Fibroblast of lung (primary cell): ENCODE results near the gene C22orf15. TPM values are rescaled to one million over a fixed set of nuclear protein-coding genes. Genes with fewer than 3 reads are reported as not detected.

Experiments used
- DNase-seq, 2 donors: peaks; one replicate each; pipeline versions ENCODE4 v3.0.0 to v3.0.0-alpha.2; 2010; ENCODE audit warnings: low read depth in 2 of 2
- H2AFZ ChIP-seq: 2 replicates; pipeline ENCODE4 v1.5.1; 2012; ENCODE audit warnings: low read length, control low read depth, inconsistent platforms
- H3K27ac ChIP-seq: 2 replicates; pipeline ENCODE4 v1.5.1; 2011; ENCODE audit warnings: low read length, control low read depth; ENCODE audit not compliant: insufficient read depth
- H3K27me3 ChIP-seq: 2 replicates; pipeline ENCODE4 v1.5.1; 2011; ENCODE audit warnings: mild to moderate bottlenecking, low read length; ENCODE audit not compliant: control insufficient read depth, insufficient read depth
- H3K36me3 ChIP-seq: 2 replicates; pipeline ENCODE4 v1.5.1; 2011; ENCODE audit warnings: low read length; ENCODE audit not compliant: control insufficient read depth, insufficient read depth
- H3K4me1 ChIP-seq: 2 replicates; pipeline ENCODE4 v1.5.1; 2011; ENCODE audit warnings: low read length; ENCODE audit not compliant: control insufficient read depth, insufficient read depth; ENCODE audit errors: extremely low read depth
- H3K4me2 ChIP-seq: 2 replicates; pipeline ENCODE4 v1.5.1; 2011; ENCODE audit warnings: low read length, control low read depth; ENCODE audit not compliant: insufficient read depth; ENCODE audit errors: extremely low read depth
- H3K4me3 ChIP-seq, 4 experiments: fragments of 200-600 bp in 1 of 4; sonication (generic) in 1 of 4; replicated peaks in 1 of 4; 2 replicates each; pipeline ENCODE4 v1.5.1; 2011 to 2016; ENCODE audit warnings: low read length in 4 of 4, low read depth in 3 of 4, mild to moderate bottlenecking in 3 of 4, control low read depth in 2 of 4, inconsistent platforms in 1 of 4, mixed read lengths in 1 of 4; ENCODE audit not compliant: insufficient read depth in 1 of 4; ENCODE audit errors: control extremely low read depth in 1 of 4
- H3K79me2 ChIP-seq: 2 replicates; pipeline ENCODE4 v1.5.1; 2012; ENCODE audit warnings: mild to moderate bottlenecking, low read length, inconsistent platforms; ENCODE audit not compliant: control insufficient read depth, insufficient read depth
- H3K9ac ChIP-seq: 2 replicates; pipeline ENCODE4 v1.5.1; 2011; ENCODE audit warnings: mild to moderate bottlenecking, low read length, control low read depth; ENCODE audit not compliant: insufficient read depth
- H3K9me3 ChIP-seq: 2 replicates; pipeline ENCODE4 v1.5.1; 2012; ENCODE audit warnings: low read depth, low read length; ENCODE audit not compliant: control insufficient read depth, insufficient read depth
- H4K20me1 ChIP-seq: 2 replicates; pipeline ENCODE4 v1.5.1; 2011; ENCODE audit warnings: low read length; ENCODE audit not compliant: control insufficient read depth, insufficient read depth; ENCODE audit errors: extremely low read depth
- EZH2 ChIP-seq: IDR thresholded peaks from 2 replicates; pipeline ENCODE4 v1.5.1; 2012; ENCODE audit warnings: low read length, control low read depth, mild to moderate bottlenecking; ENCODE audit errors: missing control alignments
- polyA plus RNA-seq, 2 donors: library from polyadenylated mRNA; depleted of rRNA in 1 of 2; stranded (reverse) in 1 of 2; unstranded in 1 of 2; fragments of >200 nt; gene quantifications; 2 replicates each; pipeline ENCODE4 v1.2.1, GENCODE V29; 2011 to 2012; ENCODE audit warnings: missing spikeins in 1 of 2
- total RNA-seq: library from RNA; depleted of rRNA; stranded (reverse); fragments of >200 nt; gene quantifications from 2 replicates; pipeline ENCODE4 v1.2.1, GENCODE V29; 2014
- TF ChIP-seq, protein P1 (sequence below), 2 donors: IDR thresholded peaks in 1 of 2; conservative IDR thresholded peaks in 1 of 2; 1 replicate in 1 of 2; 2 replicates in 1 of 2; pipeline ENCODE4 v1.5.1; 2011 to 2012; ENCODE audit warnings: low read length in 2 of 2, control low read depth in 1 of 2, inconsistent platforms in 1 of 2, low read depth in 1 of 2, mild to moderate bottlenecking in 1 of 2

The C22orf15 gene
- total and polyA plus RNA-seq, 2 donors (not counting 1 experiment from before 2014, with no cell fraction given), result 1.4 to 2.5 TPM

DNA sequence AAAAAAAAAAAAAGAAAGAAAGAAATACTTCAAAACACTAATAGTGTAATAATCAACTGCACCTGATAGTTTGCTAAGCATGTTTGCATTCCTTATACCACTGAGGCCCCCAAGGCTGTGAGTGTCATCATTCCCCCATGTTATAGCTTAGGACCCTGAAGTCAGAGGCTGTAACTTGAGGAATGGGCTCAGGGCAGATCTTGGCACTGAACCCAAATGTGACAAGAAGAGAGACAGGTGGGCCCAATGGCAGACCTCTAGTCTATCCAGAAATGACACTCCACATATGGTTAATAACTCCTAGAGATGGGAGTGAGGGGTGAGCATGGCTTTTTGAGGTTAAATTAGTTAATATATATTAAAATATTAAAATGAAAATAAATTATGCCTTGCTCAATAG is 25.1 kb upstream of the C22orf15 start:
- DNase-seq, result no peak
- Histone ChIP-seq H2AFZ (no peak overlapping the region), H3K9me3 (no peaks in the 10 kb centered on the region), H3K4me1 (no peaks in the 10 kb centered on the region), H3K79me2 (no peaks in the 10 kb centered on the region), H3K27ac (no peak overlapping the region), H4K20me1 (no peaks in the 10 kb centered on the region), H3K4me2 (no peak overlapping the region), H3K4me3 (no peak overlapping the region), H3K9ac (no peak overlapping the region), H3K27me3 (no peaks in the 10 kb centered on the region), H3K36me3 (peaks cover 1% of the 10 kb centered on the region)
- TF ChIP-seq, protein P1, sequence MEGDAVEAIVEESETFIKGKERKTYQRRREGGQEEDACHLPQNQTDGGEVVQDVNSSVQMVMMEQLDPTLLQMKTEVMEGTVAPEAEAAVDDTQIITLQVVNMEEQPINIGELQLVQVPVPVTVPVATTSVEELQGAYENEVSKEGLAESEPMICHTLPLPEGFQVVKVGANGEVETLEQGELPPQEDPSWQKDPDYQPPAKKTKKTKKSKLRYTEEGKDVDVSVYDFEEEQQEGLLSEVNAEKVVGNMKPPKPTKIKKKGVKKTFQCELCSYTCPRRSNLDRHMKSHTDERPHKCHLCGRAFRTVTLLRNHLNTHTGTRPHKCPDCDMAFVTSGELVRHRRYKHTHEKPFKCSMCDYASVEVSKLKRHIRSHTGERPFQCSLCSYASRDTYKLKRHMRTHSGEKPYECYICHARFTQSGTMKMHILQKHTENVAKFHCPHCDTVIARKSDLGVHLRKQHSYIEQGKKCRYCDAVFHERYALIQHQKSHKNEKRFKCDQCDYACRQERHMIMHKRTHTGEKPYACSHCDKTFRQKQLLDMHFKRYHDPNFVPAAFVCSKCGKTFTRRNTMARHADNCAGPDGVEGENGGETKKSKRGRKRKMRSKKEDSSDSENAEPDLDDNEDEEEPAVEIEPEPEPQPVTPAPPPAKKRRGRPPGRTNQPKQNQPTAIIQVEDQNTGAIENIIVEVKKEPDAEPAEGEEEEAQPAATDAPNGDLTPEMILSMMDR (conservative IDR thresholded peaks at IDR 0.05 in 1 of 2, IDR thresholded peaks at IDR 0.05 in 1 of 2; ENCODE audit: low read depth in 1 of 2, low read length in 2 of 2), result no peak
- no peak for TF ChIP-seq EZH2

DNA sequence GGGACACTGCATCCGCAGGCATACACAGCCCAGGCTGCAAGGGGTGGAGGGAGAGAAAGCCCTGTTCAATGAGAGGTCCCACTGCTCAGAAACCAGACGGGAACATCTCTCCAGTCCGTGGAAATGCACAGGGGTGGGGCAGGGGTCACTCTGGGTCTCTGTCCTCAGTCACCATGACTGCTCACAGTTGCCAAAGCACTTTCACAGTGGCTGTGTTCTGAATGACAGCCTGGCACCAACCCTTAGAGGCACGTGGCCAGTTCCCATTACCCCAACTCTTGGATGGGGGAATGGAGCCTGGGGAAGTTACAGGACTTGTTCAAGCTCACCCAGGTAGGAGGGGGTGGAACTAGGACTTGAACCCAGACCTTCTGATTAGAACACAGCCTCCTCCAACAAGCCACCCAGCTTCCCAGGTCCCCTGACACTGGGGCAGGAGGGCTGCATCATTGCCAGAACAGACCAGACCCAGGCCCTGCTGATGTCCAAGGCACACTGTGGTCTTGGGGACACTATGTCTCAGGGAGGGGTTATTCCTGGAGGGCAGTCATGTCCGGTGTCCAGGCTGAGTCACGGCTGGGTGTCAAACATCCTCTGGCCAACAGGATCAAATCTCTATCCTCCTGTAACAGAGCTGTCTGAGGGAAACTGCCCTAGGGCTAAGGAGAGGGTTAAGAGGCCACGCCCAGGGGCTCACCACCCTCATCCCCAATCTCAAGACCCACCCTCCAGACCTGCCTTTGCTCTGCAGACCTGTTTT is 20.1 kb upstream of the C22orf15 start:
- Histone ChIP-seq H2AFZ (no peak overlapping the region), H4K20me1 (no peaks in the 10 kb centered on the region), H3K79me2 (no peaks in the 10 kb centered on the region)

DNA sequence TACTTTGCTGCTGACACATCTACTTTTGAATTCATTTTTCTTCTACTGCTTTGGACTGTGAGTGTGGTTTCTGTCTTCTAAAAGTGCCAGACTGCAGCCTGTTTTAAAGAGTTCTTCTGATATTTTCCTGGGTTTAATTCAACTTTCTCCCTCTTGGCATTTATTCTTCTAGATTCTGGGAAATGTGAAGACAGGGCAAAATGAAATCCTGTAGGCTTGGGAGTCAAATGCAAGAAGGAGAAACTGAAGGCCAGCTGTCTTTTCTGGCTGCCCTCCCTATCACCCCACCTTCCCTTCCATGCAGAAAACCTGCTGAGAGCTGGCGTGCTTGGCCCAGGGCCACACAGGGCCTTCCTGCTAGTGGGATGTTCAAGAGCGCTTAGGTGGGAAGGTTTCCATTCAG is 19.5 kb upstream of the C22orf15 start:
- H3K4me1 ChIP-seq, result no peaks in the 10 kb centered on the region
- H4K20me1 ChIP-seq, result no peaks in the 10 kb centered on the region
- no peak overlapping the region for H2AFZ ChIP-seq
- H3K9ac ChIP-seq, result no peak overlapping the region
- no peak for TF ChIP-seq EZH2
- TF ChIP-seq, protein P1 (conservative IDR thresholded peaks at IDR 0.05 in 1 of 2, IDR thresholded peaks at IDR 0.05 in 1 of 2; ENCODE audit: low read depth in 1 of 2, low read length in 2 of 2), result no peak
- no peaks in the 10 kb centered on the region for H3K79me2 ChIP-seq
- DNase-seq, result no peak
- H3K4me2 ChIP-seq, result no peak overlapping the region
- peaks cover 3% of the 10 kb centered on the region for H3K36me3 ChIP-seq
- H3K27ac ChIP-seq, result no peak overlapping the region
- no peaks in the 10 kb centered on the region for H3K9me3 ChIP-seq
- H3K27me3 ChIP-seq, result no peaks in the 10 kb centered on the region
- no peak overlapping the region for H3K4me3 ChIP-seq

More for the DNA sequence above, 20.1 kb upstream of the C22orf15 start:
- Histone ChIP-seq H3K27ac (no peak overlapping the region), H3K36me3 (peaks cover 3% of the 10 kb centered on the region), H3K4me3 (no peak overlapping the region), H3K4me1 (no peaks in the 10 kb centered on the region), H3K27me3 (no peaks in the 10 kb centered on the region), H3K4me2 (no peak overlapping the region), H3K9me3 (no peaks in the 10 kb centered on the region), H3K9ac (no peak overlapping the region)
- TF ChIP-seq EZH2, result no peak
- TF ChIP-seq, protein P1 (conservative IDR thresholded peaks at IDR 0.05 in 1 of 2, IDR thresholded peaks at IDR 0.05 in 1 of 2; ENCODE audit: low read depth in 1 of 2, low read length in 2 of 2), result no peak
- no peak for DNase-seq
